ENCODE data around the gene RAB5B.

DNA sequence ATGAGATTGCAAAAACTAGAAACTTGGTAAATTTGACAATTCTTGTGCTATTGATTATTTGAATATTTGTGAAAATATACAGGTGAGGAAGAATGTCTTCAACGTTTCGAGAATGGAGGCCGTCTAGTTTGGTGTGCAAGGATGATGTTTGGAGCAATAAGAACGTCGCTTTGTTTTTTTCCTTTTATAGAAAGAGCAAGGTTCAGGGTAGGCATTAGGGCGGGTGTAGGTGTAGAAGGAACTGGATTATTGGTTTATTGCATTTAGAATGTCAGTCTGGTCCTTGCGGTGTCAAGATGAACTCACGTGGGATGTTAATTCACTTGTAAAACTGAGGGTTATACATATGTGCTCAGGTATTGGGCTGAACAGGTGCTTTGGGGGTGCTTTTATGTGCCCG is 69.0 kb downstream of the RAB5B start:
- TF ChIP-seq CTCF (IDR thresholded peaks at IDR 0.05; ENCODE audit: low read length), result no peak
- TF ChIP-seq EZH2 (IDR thresholded peaks at IDR 0.05; ENCODE audit: borderline replicate concordance, low read length), result no peak

Measured in OCI-LY1 (cell line).